Measurements from ENCODE around the gene DACH1.

Gene DACH1

DNA sequence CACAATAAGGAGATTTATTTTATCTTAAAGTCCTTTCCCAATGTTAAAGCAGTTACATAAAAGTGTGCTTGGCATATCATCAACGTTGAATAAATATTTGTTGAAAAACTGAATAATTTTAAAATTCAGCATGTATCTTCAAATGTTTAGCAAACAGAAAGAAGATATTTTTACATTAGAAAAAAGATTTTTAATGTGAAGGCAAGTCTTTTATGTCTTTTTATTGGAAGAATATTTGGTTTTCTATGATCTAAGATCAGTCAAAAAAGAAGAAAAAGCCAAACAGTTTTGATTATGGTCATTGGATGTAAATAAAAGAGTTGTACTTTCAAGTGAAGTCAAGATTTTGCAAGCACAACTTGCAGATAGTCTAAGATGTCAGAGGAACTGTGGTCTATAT, 397.4 kb downstream of the DACH1 start:
- DNase-seq, result no peak

DNA sequence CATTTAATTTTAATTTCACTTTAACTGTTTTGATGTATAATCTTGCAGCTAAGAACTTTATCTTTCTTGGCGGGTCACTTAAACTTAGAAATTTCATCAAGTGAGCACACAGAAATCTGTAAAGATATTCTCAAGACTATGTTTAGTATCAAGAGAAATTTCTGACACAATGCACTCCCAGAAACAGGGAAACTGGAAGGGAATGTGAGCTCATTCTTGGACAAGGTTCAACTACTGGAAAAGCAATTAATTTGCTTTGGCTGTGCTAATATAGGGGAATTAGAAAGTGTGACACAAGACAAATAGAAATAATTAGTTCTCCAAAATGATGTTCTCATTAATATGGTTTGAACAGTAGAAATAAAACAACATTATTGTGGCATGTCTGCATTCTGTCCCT, 402.3 kb downstream of the DACH1 start:
- no peak for DNase-seq

DNA sequence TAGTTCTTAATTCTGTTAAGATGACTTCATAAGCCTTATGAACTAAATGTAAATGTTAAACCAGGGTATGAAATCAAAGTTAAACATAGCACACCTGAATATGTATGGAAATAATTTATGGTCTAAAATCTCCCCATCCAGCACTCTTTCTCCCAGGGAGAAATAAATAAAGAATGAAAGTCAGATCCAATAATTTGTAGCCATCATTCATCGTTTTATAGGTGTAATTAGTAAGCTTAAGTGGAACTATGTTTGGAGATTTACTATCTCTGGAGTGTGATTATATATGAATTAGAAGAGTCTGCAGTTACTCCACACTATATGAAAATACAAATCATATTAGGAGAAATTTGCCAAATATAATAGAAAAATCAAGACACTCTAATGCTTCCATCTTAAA, 405.1 kb downstream of the DACH1 start:
- no peak for DNase-seq

DNA sequence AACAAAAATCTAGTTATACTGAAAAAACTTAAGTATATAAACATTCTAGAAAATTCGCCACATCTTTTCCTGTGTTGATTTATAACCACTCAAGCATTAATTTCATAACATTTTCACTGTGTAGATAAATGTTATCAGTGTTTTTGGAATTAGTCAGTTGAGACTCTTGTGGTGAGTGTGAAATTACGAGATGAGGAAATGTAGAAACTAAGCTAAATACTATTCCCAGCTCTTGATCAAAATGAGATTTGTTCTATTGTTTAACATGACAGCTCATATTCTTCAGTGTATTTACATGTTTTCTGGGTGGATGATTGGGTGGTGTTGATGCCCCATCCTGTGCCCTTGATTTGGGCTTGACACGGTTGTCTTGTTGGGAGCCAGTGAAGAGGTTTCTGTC, 406.8 kb downstream of the DACH1 start:
- DNase-seq, result no peak

DNA sequence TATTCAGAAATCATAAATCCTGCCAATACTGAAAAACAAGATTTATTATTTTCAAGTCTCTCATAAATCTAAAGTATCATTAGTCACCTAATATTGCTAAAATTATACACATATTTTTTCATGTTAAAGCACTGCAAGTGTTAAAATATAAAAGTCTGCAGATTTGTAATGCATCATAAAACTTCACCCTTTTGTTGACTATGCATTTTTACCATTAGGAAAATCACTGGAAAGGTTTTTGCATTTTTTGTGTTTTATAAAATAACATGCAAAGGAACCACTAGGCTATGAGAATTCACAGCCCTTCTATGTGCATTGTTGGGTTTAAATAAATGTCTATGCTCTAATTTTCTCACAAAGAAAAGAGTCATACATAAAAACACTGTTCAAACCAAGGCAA, 407.3 kb downstream of the DACH1 start:
- no peak for DNase-seq

DNA sequence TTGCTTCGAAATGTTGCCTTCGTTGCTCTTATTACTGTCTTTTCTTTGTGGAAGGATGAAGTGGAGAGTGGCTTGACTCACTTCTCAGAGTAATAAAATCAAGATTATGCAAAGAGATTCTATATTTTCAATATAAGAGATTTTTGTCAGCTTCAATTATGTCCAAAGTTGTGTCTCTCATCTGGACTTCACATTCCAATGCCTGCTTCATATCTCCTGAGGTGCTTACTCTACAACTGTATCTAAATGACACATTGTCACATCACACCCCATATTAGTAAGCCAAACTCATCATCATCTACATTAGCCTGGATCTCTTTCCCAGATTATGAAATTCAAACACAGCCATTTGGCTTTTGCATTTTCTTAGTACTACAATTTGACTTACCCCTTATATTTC, 409.4 kb downstream of the DACH1 start:
- DNase-seq, result no peak

DNA sequence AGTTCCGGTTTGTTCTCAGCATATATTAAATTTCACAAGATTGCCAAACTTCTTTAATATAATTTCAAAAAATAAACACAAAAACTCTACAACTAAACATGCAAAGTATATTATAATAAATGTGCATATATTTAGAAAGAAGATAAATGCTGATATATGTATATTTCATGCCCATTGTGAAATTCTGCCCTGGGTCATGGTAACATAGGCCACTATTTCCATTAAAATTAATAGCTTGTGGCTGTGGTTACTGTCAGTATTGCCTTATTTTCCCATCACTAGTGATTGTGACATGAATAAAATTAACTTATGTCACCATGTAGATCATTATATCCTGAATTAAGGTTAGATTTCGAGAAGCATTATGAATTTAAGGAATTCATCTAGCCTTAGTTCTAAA, 410.9 kb downstream of the DACH1 start:
- no peak for DNase-seq

DNA sequence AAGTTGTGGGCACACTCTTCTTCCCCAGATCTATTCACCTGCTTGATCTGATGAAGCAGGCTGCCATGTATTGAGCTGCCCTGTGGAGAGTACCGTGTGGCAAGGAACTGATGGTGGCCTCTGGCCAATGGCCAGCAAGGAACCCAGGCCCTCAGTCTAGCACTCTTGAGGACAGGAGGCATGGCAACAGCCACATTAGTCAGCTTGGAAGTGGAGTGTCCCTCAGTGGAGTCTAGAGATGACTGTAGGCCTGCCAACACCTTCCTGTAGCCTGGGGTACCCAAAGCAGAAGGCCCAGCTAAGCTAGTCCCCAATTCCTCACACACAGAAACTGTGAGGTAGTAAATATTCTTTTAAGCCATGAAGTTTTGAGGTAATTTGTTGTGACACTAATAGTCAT, 412.5 kb downstream of the DACH1 start:
- no peak for DNase-seq

DNA sequence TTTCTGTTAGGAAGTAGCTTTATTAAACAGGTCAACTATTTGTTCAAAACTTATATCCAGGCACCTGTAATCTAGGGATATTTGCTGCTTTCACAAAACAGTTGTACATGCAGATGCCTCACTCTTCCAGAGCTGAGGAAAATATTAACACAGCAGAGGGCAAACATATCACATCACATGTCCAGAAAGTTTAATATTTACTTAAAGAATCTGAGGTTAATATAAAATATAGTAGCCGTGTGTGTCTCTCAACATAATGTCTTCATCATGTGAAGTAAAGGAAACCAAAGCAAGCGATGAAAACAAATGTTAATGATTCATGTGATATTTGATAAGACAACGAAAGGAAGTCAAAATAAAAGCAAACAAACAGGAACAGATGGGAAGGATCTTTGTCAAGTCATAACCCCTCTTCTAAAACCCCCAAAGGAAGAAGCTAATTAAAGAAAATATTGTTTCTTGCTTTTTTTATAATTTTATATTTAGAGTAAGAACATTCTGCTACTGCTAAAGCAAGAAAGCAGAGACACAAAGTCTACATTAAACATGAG, 418.8 kb downstream of the DACH1 start:
- DNase-seq, result peak; percentile 28

DNA sequence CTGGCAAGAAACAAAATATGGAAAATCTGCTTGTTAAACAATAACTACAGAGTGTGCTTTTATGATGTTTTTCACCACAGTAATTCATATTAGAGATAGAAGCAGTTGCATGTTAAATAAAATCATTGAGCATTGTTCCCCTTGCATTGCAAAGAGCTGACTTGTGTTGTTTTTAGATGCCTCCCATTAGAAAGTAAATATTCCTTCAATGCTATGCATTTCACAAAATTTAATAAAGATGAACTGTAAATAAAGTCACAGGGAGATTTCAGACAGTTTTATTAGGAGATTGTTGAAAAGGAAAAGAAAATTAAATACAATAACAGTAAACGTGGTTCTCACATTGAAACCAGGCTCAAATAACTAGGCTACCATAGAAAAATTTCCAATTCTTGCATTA, 429.3 kb downstream of the DACH1 start:
- no peak for DNase-seq

DNA sequence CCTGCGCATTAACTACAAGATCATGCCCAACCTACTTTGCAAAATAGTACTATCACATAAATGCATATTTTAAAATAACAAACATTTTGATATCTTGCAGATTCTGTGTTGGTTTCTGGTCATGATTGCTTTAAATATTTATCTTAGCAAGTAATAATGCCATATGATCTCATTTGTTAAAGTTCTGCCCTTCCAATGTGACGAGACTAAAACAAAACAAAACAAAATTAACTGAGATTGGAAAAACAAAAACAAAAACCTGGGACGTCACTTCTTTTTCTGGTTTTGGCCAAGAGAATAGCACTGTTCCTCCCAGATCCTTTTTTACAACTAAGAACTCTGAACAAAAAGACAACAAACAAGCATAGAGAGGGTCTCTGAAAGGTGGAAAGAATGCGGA, 436.3 kb downstream of the DACH1 start:
- DNase-seq, result no peak

DNA sequence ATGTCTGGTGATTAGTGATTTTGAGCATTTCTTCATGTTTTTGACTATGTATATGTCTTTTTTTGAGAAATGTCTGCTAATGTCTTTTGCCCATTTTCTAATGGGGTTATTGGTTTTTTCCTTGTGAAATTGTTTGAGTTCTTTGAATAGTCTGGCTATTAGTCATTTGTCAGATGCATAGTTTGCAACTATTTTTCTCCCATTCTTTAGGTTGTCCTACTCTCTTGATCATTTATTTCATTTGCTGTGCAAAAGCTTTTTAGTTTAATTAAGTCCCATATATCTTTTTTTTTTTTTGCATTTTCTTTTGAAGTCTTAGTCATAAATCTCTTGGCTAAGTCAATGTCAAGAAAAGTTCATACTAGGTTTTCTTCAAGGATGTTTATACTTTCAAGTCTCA, 449.8 kb downstream of the DACH1 start:
- no peak for DNase-seq

DNA sequence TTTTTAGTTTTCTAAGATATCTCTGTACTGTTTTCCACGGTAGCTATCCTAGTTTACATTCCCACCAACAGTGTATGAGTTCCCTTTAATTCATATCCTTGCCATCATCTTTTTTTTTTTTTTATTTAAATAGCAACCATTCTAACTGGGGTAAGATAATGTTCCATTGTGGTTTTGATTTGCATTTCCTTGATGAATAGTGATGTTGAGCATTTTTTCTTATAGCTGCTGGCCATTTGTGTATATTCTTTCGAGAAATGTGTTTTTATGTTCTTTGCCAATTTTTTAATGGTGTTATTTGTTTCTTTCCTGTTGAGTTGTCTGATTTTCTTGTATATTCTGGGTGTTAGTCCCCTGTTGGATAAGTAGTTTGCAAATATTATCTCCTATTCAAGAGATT, 454.8 kb downstream of the DACH1 start:
- no peak for DNase-seq

DNA sequence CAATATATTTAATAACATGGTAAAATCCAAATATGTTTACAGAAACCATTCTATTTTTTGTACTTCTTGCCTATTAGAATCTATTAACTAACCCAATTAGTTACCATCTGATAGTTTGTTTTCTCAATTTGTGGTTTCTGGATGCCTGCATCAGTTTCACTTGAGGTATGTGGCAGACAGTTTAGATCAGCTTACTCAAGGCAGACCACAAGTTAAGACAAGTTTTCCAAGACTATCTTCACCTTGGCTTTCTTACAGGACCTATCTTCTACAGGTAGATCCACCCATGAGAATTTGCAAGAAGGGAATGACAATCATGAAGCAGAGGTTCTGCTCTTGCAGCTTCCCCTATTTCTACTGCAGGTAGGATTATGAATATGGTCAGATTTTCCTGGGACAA, 458.6 kb downstream of the DACH1 start:
- DNase-seq, result no peak

DNA sequence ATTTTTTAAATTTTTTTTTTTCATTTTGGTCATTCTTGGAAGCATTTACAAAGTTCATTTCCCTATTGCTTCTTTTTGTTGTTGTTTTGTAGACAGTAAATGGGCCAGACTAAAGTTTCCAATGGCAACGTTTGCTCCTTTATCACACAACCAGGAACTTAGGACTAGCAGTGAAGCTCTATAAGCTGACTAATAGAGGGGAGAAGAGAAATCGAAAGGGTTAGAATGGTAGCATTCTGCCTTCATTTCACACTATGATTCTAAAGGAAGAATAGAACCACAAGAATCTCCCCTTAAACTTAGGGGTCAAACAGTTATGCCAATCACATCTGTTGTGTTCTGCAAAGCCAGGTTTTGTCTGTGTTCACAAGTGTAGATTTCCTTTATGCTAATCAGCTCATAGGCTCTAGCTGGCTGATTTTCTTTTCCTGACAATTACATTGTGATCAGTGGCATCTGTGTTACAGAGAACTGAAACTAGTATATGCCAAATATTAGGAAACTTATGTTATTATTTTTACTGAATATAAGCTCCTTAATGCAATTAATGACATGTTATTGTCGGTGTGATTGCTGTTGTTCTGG, 467.3 kb downstream of the DACH1 start:
- DNase-seq, result no peak

DNA sequence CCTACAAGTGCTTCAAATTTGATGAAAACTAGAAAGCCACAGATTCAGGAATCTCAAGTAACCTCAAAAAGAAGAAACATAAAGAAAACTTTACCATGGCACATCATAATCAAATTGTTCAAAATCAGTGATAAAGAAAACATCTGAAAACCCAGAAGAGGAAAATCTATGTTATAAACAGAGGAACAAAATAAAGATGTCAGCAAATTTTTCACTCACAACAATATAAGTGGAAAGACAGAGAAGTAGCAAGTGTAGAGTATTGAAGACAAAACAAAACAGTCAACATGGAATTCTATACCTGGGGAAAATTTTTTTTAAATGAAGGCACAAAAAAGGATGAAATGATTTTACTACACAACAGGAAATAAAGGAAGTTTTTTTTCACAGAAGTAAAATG, 470.9 kb downstream of the DACH1 start:
- DNase-seq, result no peak

DNA sequence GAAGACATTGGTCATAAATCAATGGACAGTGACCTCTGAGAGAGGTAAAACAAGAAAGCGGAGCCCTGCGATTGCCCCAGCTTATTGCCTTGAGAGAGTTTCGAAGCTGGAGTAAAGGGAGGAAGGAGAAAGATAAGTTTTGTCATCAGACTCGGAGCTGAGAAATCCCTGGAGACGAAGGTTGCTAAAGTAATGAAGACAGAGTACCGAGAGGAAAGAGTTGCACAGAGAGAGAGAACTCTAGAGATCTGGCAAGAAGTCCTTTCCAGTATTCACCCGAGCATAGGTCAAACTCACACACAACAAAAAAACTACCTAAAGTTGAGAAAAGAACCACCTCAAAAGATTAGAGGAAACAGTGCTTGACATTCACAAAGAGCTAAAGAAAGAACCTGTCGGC, 472.0 kb downstream of the DACH1 start:
- DNase-seq, result no peak

DNA sequence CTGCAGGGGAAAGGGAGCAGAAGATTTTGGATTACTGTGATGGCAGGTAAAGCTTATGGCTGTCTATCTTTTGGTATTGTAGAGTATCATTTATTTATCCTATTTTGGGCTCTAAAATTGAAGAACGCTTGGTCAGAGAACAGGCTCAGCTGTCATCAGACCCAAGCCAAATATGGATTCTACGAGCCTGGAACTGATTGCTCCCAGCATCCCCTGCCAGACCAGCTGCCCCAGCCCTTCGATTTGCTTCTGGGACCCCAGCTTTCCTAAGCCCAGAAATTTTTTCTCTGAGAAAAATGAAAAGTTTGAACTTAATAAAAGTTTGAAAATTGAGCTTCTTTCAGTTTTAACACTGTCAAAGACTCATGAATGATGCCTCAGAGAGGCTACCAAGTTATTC, 472.8 kb downstream of the DACH1 start:
- DNase-seq, result no peak
